Right lobe of liver (tissue), 6 donors: ENCODE measurements around the gene PFDN4. TPM values are rescaled to one million over a fixed set of nuclear protein-coding genes. Genes with fewer than 3 reads are reported as not detected.
A peak's percentile ranks its signal among the peaks of the same experiment; 100 is the strongest.

ENCODE experiments used
- ATAC-seq, 4 donors: fragments of 200-7000 bp; cut with Tn5 transposase; one replicate each; pipeline ENCODE4 v1.9.1; 2020; ENCODE audit warnings: mild to moderate bottlenecking in 4 of 4, moderate library complexity in 4 of 4
- DNase-seq, 3 donors: peaks; one replicate each; pipeline ENCODE4 v3.0.0-alpha.2; 2020
- H3K27ac ChIP-seq, 3 donors: fragments of 200-600 bp; one replicate each; pipeline ENCODE4 v1.8.0; 2022
- H3K27me3 ChIP-seq, 2 donors: fragments of 200-600 bp; one replicate each; pipeline ENCODE4 v1.8.0; 2022
- H3K36me3 ChIP-seq, 4 donors: fragments of 200-600 bp; sonication (generic) in 1 of 4; one replicate each; pipeline versions ENCODE4 v1.5.1 to v1.8.0; 2017 to 2022; ENCODE audit warnings: control low read depth in 1 of 4
- H3K4me1 ChIP-seq, 4 donors: fragments of 200-600 bp; sonication (generic) in 1 of 4; one replicate each; pipeline versions ENCODE4 v1.5.1 to v1.8.0; 2017 to 2022; ENCODE audit warnings: control low read depth in 1 of 4
- H3K4me3 ChIP-seq, 3 donors: fragments of 200-600 bp; one replicate each; pipeline ENCODE4 v1.8.0; 2022
- H3K9me3 ChIP-seq, 4 donors: fragments of 200-600 bp; sonication (generic) in 1 of 4; one replicate each; pipeline versions ENCODE4 v1.5.1 to v1.8.0; 2017 to 2022; ENCODE audit warnings: control low read depth in 1 of 4
- POLR2A ChIP-seq: fragments of 450-650 bp; IDR thresholded peaks from one replicate; pipeline ENCODE4 v1.6.1; 2017; ENCODE audit warnings: antibody characterized with exemption, mild to moderate bottlenecking
- WGBS: methylation state at CpG from one replicate; pipeline ENCODE4 v1.1.6; 2018; ENCODE audit warnings: low coverage, low lambda C conversion rate; ENCODE audit not compliant: insufficient coverage; ENCODE audit errors: missing lambda C conversion rate; 5-methylcytosine and 5-hydroxymethylcytosine counted together
- intact Hi-C, 2 donors: fragments of 100-400 bp; cut with DNase I; formaldehyde crosslinking; loops; one replicate each; pipeline versions ENCODE4 v1.11.2 to v1.14.1; 2022
- total RNA-seq, 6 experiments: library from RNA; depleted of rRNA in 2 of 6; stranded (reverse); fragments of >200 nt in 2 of 6; fragmentation: NEBNext Ultra II Directional in 3 of 6; extraction: Animal tissue kit (Norgen Biotek cat#: 25700) in 3 of 6; gene quantifications; one replicate each; pipeline versions ENCODE4 v1.1.0 to v1.2.4, GENCODE V29; 2016 to 2023
- TF ChIP-seq, protein P1 (sequence below), 4 donors: fragments of 200-600 bp in 3 of 4; fragments of 450-650 bp in 1 of 4; IDR thresholded peaks; one replicate each; pipeline versions ENCODE4 v1.5.1 to v1.8.0; 2016 to 2022; ENCODE audit warnings: antibody characterized with exemption in 4 of 4, mild to moderate bottlenecking in 2 of 4
- donor health status: DM: no; HTN: yes; CAD: no.
- donor health status: DM: no; HTN: no; CAD: no.
- donor health status: DM: no; HTN: no; CAD: no.
- donor health status: DM: no; HTN: yes; CAD: no.
- donor health status: DM: no; HTN: yes; CAD: no.

PFDN4 gene
- total RNA-seq, 6 experiments from 2014 or later = 4.2 to 50.9 (median 7.9) TPM

GRCh38 chr20:54194724-54195438 lies 13.0 kb upstream of the PFDN4 start:
- Histone ChIP-seq H3K4me3 (no peak overlapping the region), H3K36me3 (no peaks in the 10 kb centered on the region), H3K27ac (no peak overlapping the region), H3K4me1 (no peaks in the 10 kb centered on the region), H3K27me3 (no peaks in the 10 kb centered on the region), H3K9me3 (no peaks in the 10 kb centered on the region)
- WGBS = 84% methylated on average over 10 of the region's 11 CpGs
- intact Hi-C loops = no loop called here
- DNase-seq = no peak
- no peak for ATAC-seq
- TF ChIP-seq POLR2A = no peak
- TF ChIP-seq, protein P1, sequence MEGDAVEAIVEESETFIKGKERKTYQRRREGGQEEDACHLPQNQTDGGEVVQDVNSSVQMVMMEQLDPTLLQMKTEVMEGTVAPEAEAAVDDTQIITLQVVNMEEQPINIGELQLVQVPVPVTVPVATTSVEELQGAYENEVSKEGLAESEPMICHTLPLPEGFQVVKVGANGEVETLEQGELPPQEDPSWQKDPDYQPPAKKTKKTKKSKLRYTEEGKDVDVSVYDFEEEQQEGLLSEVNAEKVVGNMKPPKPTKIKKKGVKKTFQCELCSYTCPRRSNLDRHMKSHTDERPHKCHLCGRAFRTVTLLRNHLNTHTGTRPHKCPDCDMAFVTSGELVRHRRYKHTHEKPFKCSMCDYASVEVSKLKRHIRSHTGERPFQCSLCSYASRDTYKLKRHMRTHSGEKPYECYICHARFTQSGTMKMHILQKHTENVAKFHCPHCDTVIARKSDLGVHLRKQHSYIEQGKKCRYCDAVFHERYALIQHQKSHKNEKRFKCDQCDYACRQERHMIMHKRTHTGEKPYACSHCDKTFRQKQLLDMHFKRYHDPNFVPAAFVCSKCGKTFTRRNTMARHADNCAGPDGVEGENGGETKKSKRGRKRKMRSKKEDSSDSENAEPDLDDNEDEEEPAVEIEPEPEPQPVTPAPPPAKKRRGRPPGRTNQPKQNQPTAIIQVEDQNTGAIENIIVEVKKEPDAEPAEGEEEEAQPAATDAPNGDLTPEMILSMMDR (IDR thresholded peaks at IDR 0.05) = no peak

GRCh38 chr20:54195483-54196472 lies 12.1 kb upstream of the PFDN4 start:
- Histone ChIP-seq H3K4me3 (no peak overlapping the region), H3K27ac (no peak overlapping the region), H3K27me3 (no peaks in the 10 kb centered on the region), H3K9me3 (no peaks in the 10 kb centered on the region), H3K4me1 (no peaks in the 10 kb centered on the region), H3K36me3 (no peaks in the 10 kb centered on the region)
- 78% methylated on average over 5 of the region's 13 CpGs for WGBS
- TF ChIP-seq, protein P1 (IDR thresholded peaks at IDR 0.05) = no peak
- no peak for TF ChIP-seq POLR2A
- ATAC-seq (no peak), DNase-seq (no peak)
- intact Hi-C loops = no loop called here

GRCh38 chr20:54197621-54198604 lies 10.0 kb upstream of the PFDN4 start:
- Histone ChIP-seq H3K4me3 (no peak overlapping the region), H3K27me3 (no peaks in the 10 kb centered on the region), H3K4me1 (no peaks in the 10 kb centered on the region), H3K36me3 (no peaks in the 10 kb centered on the region), H3K27ac (no peak overlapping the region), H3K9me3 (no peaks in the 10 kb centered on the region)
- TF ChIP-seq, protein P1 (IDR thresholded peaks at IDR 0.05) = peak; percentile 37 to 57 (median 52)
- TF ChIP-seq POLR2A = no peak
- ATAC-seq (peak; percentile 84 to 93 (median 86)), DNase-seq (peak in 1 of 3 donors; percentile 53)
- intact Hi-C loops = loop anchor here in 1 of 2 donors (2.0 kb wide), 1 partner anchor 99 kb away; no protein-coding TSS in a partner anchor
- 55% methylated on average over 13 of the region's 13 CpGs for WGBS

DNA sequence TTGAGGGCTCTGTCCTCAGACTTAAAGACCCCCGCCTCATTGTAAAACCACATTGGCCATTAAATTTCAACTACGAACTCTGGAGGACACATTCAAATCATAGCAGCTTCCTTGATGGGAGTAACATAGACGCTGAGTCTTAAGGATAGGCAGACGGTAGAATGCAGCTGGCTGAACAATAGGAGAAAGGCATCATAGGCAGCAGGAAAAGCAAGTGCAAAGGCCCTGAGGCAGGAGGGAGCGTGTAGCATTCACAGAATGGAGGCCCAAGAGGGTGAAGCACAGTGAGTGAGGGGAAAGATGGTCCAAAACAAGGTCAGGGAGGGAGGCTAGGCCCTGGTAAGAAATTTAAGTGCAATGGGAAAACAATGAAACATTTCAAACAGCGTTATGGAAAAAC lies 8.6 kb upstream of the PFDN4 start:
- no peak overlapping the region for H3K27ac ChIP-seq
- intact Hi-C loops = loop anchor here in 1 of 2 donors (2.0 kb wide), 1 partner anchor 100 kb away; no protein-coding TSS in a partner anchor
- no peak overlapping the region for H3K4me3 ChIP-seq
- DNase-seq (no peak), ATAC-seq (no peak)
- TF ChIP-seq, protein P1 (IDR thresholded peaks at IDR 0.05) = no peak
- TF ChIP-seq POLR2A = no peak
- 55% methylated on average over 6 of the region's 6 CpGs for WGBS
- no peaks in the 10 kb centered on the region for H3K27me3 ChIP-seq
- no peaks in the 10 kb centered on the region for H3K9me3 ChIP-seq
- H3K36me3 ChIP-seq = no peaks in the 10 kb centered on the region
- H3K4me1 ChIP-seq = no peaks in the 10 kb centered on the region
